MCF 10A (cell line): Measurements from ENCODE around the gene SPON1. TPM values are rescaled to one million over a fixed set of nuclear protein-coding genes. Genes with fewer than 3 reads are reported as not detected.
"Not testable (repeated sequence)": the region's sequence is repeated elsewhere in the genome, so short reads cannot be mapped to it uniquely, and the experiment has no call there.

ENCODE experiments used
- BruUV-seq: library from RNA; stranded (reverse); fragments of 400-500 nt; replicated peaks from 2 replicates; lab custom pipeline; 2021; lab: Mats Ljungman, UMichigan
- CTCF ChIA-PET: fragments of 300-600 bp; sonication (Branson Sonifier 250); formaldehyde crosslinking; extraction: SDS; loops from one replicate; lab custom pipeline; 2021; ENCODE audit warnings: antibody characterized with exemption, inconsistent platforms; lab: Yijun Ruan, JAX
- POLR2A ChIA-PET: fragments of 300-600, 350-650 bp; sonication (Branson Sonifier 250); formaldehyde crosslinking; extraction: SDS; loops from one replicate; lab custom pipeline; 2020; ENCODE audit warnings: antibody characterized with exemption, inconsistent platforms; lab: Yijun Ruan, JAX
- DNase-seq: peaks from one replicate; pipeline ENCODE4 v3.0.0-alpha.2; 2018; ENCODE audit not compliant: unreplicated experiment
- H3K27ac Mint-ChIP-seq: one replicate; pipeline ENCODE4 v1.8.0; 2022; ENCODE audit warnings: mild to moderate bottlenecking, low read depth, mixed read lengths; ENCODE audit not compliant: unreplicated experiment
- H3K27me3 Mint-ChIP-seq: one replicate; pipeline ENCODE4 v1.8.0; 2022; ENCODE audit warnings: mixed read lengths; ENCODE audit not compliant: insufficient read depth, unreplicated experiment
- H3K36me3 Mint-ChIP-seq: one replicate; pipeline ENCODE4 v1.8.0; 2022; ENCODE audit warnings: mild to moderate bottlenecking, moderate library complexity, mixed read lengths; ENCODE audit not compliant: insufficient read depth, unreplicated experiment
- H3K4me1 Mint-ChIP-seq: one replicate; pipeline ENCODE4 v1.8.0; 2022; ENCODE audit warnings: mixed read lengths; ENCODE audit not compliant: insufficient read depth, unreplicated experiment
- H3K4me3 Mint-ChIP-seq: one replicate; pipeline ENCODE4 v1.8.0; 2022; ENCODE audit warnings: mild to moderate bottlenecking, moderate library complexity, mixed read lengths; ENCODE audit not compliant: unreplicated experiment
- H3K9me3 Mint-ChIP-seq: one replicate; pipeline ENCODE4 v1.8.0; 2022; ENCODE audit warnings: mixed read lengths; ENCODE audit not compliant: unreplicated experiment
- CTCF ChIP-seq: fragments of 200-600 bp; IDR thresholded peaks from one replicate; pipeline ENCODE4 v1.8.0; 2022; ENCODE audit warnings: antibody characterized with exemption, mild to moderate bottlenecking; ENCODE audit not compliant: unreplicated experiment
- intact Hi-C: fragments of 100-400 bp; cut with micrococcal nuclease; formaldehyde crosslinking; loops from 2 replicates; pipeline ENCODE4 v1.14.1; 2022
- total RNA-seq: library from RNA; stranded (reverse); gene quantifications from 2 replicates; pipeline ENCODE4 v1.2.3, GENCODE V29; 2022

The SPON1 gene
- total RNA-seq, 1 experiment from 2014 or later = not detected

- ChIA-PET POLR2A (interaction anchor here (0.6 to 1.0 kb wide), 2 partner anchors 13 to 932 kb away, joined by 3 to 5 read pairs; no protein-coding TSS in a partner anchor), CTCF (no interaction called here)
- Mint-ChIP-seq H3K27me3 (no peaks in the 10 kb centered on the region), H3K9me3 (no peaks in the 10 kb centered on the region), H3K27ac (no peak overlapping the region), H3K4me1 (no peaks in the 10 kb centered on the region), H3K4me3 (no peak overlapping the region), H3K36me3 (peaks cover 43% of the 10 kb centered on the region)
- intact Hi-C loops = no loop called here
- no peak for TF ChIP-seq CTCF
- BruUV-seq = no TSS peak
- no peak for DNase-seq
These were observed 307.4 kb downstream of the SPON1 start for GRCh38 chr11:14269692-14270573.

DNA sequence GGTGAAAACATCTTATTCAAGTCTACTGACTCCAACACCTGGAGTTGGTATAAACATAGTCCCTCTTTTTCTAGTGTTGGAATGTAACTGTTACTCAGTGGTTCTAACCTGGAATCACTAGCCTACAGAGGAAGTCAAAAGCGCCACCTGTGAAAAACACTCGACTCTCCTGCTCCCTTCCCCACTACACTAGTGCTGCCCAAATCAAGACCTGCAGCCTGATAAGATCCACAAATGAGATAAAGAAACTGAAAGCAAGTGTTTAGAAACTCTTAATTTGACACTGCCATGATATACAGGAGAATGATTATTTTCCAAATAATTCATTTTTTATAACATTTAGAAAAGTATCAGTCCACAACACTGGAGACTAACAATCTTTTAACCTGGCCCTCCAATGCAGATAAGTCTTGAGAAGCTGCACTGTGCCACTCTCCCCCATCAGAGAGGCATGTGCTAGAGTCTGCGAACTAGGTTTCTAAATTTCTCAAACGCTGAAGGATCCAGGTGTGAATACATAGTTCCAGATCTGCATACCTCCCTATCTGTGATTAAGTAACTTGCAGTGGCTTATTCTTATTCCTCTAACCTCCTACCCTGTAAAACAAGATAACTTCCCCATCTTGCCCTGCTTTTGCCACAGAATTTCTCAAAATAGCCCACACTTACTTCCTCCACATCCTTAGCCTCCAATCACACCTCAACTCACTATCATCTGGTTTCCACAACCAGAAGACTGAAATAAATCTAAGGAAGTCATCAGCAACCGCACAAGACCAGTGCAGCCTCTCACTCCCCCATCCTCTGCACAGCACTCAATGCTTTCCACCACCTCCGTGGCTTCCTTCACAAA lies 308.4 kb downstream of the SPON1 start:
- no TSS peak for BruUV-seq
- intact Hi-C loops = no loop called here
- H3K9me3 Mint-ChIP-seq = no peaks in the 10 kb centered on the region
- H3K36me3 Mint-ChIP-seq = peaks cover 45% of the 10 kb centered on the region
- ChIA-PET POLR2A (interaction anchor here (0.5 to 0.7 kb wide), 3 partner anchors 113 to 193 kb away, joined by 3 read pairs; no protein-coding TSS in a partner anchor), CTCF (no interaction called here)
- H3K27me3 Mint-ChIP-seq = no peaks in the 10 kb centered on the region
- H3K27ac Mint-ChIP-seq = no peak overlapping the region
- H3K4me3 Mint-ChIP-seq = no peak overlapping the region
- DNase-seq = no peak
- no peaks in the 10 kb centered on the region for H3K4me1 Mint-ChIP-seq
- TF ChIP-seq CTCF = no peak

- Mint-ChIP-seq H3K36me3 (peaks cover 40% of the 10 kb centered on the region), H3K27ac (peak overlapping the region; percentile 16), H3K4me3 (no peak overlapping the region), H3K9me3 (no peaks in the 10 kb centered on the region), H3K27me3 (no peaks in the 10 kb centered on the region), H3K4me1 (no peaks in the 10 kb centered on the region)
- intact Hi-C loops = no loop called here
- no TSS peak for BruUV-seq
- CTCF ChIA-PET = interaction anchor here (0.7 to 1.4 kb wide), 3 partner anchors 13 to 162 kb away, joined by 3 to 5 read pairs (median 3); no protein-coding TSS in a partner anchor
- no peak for DNase-seq
- POLR2A ChIA-PET = no interaction called here
- TF ChIP-seq CTCF = no peak
These were observed 311.4 kb downstream of the SPON1 start for GRCh38 chr11:14273895-14274294.

DNA sequence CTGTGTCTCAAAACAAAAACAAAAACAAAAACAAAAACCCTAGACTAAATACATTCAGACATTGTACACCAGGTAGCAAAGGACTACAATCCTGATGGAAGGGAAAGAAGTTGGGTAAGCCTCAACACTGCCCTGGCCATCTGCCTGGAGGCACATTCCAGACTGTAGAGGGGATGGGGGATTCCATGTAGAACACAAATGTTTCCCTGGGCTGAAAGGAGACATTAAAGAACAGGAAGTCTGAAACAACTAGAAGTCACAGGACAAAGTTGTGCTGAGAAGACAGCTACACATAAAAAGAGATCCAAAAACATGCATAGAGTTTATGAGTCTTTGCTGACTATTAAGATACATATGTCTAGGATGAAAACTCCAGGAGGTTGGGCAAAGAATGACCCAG lies 312.6 kb downstream of the SPON1 start:
- H3K27ac Mint-ChIP-seq = no peak overlapping the region
- BruUV-seq = no TSS peak

GRCh38 chr11:14278869-14279268 lies 316.3 kb downstream of the SPON1 start:
- H3K9me3 Mint-ChIP-seq, H3K27me3 Mint-ChIP-seq, H3K4me3 Mint-ChIP-seq, H3K4me1 Mint-ChIP-seq, H3K27ac Mint-ChIP-seq, intact Hi-C loops, POLR2A ChIA-PET, DNase-seq: not testable (repeated sequence)
- CTCF ChIA-PET = interaction anchor here (1.4 kb wide), 1 partner anchor 138 kb away, joined by 3 read pairs; no protein-coding TSS in a partner anchor
- H3K36me3 Mint-ChIP-seq = peaks cover 48% of the 10 kb centered on the region
- BruUV-seq = TSS peak; percentile 77

More for the DNA sequence above, 312.6 kb downstream of the SPON1 start:
- no peak for TF ChIP-seq CTCF
- no peaks in the 10 kb centered on the region for H3K9me3 Mint-ChIP-seq
- POLR2A ChIA-PET = no interaction called here
- H3K4me3 Mint-ChIP-seq = no peak overlapping the region
- intact Hi-C loops = no loop called here
- CTCF ChIA-PET = interaction anchor here (0.7 to 1.3 kb wide), 3 partner anchors 25 to 180 kb away, joined by 3 to 5 read pairs (median 4); no protein-coding TSS in a partner anchor
- H3K36me3 Mint-ChIP-seq = peaks cover 41% of the 10 kb centered on the region
- no peaks in the 10 kb centered on the region for H3K27me3 Mint-ChIP-seq
- DNase-seq = no peak
- no peaks in the 10 kb centered on the region for H3K4me1 Mint-ChIP-seq
